Urinary bladder (tissue), 4 donors: Measurements from ENCODE around the gene SEMA3F. TPM values are rescaled to one million over a fixed set of nuclear protein-coding genes. Genes with fewer than 3 reads are reported as not detected.

Source experiments
- DNase-seq: peaks from one replicate; pipeline ENCODE4 v3.0.0-alpha.2; 2015; ENCODE audit errors: extremely low spot score
- H3K27ac ChIP-seq: one replicate; pipeline ENCODE4 v1.5.1; 2013; ENCODE audit warnings: low read depth, mild to moderate bottlenecking, moderate library complexity
- H3K36me3 ChIP-seq: one replicate; pipeline ENCODE4 v1.6.1; 2013; ENCODE audit warnings: mild to moderate bottlenecking, moderate library complexity; ENCODE audit not compliant: insufficient read depth
- H3K4me1 ChIP-seq: one replicate; pipeline ENCODE4 v1.6.1; 2013; ENCODE audit warnings: mild to moderate bottlenecking, moderate library complexity; ENCODE audit not compliant: insufficient read depth
- H3K4me3 ChIP-seq: one replicate; pipeline ENCODE4 v1.5.1; 2013; ENCODE audit warnings: low read depth, low read length
- WGBS: extraction: QIAGEN DNeasy Blood & Tissue Kit; methylation state at CpG from one replicate; pipeline ENCODE4 v1.1.7; 2013; 5-methylcytosine and 5-hydroxymethylcytosine counted together
- polyA plus RNA-seq: library from polyadenylated mRNA; stranded (reverse); fragments of 200-250 nt; gene quantifications from one replicate; pipeline ENCODE4 v1.2.3, GENCODE V29; 2013
- total RNA-seq: library from RNA; depleted of rRNA; stranded (reverse); fragments of >200 nt; gene quantifications from one replicate; pipeline ENCODE4 v1.2.3, GENCODE V29; 2014
- donor health status: healthy with polysubstance abuse.
- donor health status: healthy.

Gene SEMA3F
- total and polyA plus RNA-seq, 2 donors: 10.8 to 35.1 TPM

DNA sequence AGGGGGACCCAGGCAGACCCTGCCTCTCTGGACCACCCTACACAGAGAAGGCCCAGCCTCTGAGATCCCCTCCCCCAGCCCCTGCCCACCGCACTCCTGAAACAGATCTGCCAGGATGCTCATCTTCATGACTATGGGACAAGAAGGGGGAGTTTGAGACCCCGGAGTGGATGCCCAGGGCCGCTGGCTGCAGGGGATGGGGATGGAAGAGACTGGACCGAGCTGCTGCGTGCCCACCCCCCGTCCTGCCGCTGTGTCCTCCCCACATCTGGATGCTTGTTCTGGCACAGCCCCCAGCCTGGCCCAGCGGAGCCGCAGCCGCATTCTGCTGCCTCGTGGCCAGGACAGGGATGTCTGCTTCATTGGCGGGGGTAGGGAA is 30.3 kb upstream of the SEMA3F start:
- WGBS: 26% methylated on average over 12 of the region's 12 CpGs
- Histone ChIP-seq H3K4me1 (no peaks in the 10 kb centered on the region), H3K36me3 (peaks cover 2% of the 10 kb centered on the region), H3K4me3 (no peak overlapping the region), H3K27ac (no peak overlapping the region)
- no peak for DNase-seq

DNA sequence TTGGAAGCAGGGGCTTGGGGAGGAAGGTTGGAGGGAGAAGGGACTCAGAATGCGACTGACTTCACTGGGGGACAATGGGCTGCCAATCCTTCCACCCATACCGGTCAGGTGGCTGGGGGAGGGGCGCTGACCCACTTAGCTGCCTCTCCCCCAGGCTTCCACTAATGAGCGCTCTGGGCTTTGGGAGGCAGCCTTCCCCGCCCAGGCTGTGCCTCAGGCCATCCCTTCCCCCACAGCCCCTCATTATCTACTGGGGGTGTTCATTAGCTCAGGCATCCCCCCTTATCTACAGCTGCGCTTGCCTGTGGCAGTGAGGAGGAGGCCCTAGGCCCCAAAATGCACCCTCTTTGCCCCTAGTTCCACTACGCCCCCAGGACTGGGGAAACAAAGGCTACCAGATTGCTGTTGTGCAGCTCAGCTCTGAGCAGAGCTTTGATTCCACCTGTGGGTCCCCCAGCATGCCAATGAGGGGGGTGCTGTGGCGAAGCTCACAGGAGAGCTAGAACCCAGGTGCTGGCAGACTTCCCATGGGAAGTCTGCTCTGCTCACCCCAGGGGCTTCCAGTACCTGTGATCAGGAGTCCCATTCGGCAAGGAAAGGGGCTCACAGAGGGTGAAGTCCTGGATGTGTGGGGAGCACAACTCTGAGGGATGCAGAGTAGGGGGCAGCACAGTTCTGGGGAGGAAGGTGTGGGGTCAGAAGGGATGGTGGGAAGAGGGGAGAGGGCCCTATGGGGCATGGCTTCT is 29.4 kb upstream of the SEMA3F start:
- H3K4me1 ChIP-seq: no peaks in the 10 kb centered on the region
- H3K4me3 ChIP-seq: no peak overlapping the region
- 58% methylated on average over 9 of the region's 9 CpGs for WGBS
- H3K36me3 ChIP-seq: no peaks in the 10 kb centered on the region
- no peak for DNase-seq
- no peak overlapping the region for H3K27ac ChIP-seq

DNA sequence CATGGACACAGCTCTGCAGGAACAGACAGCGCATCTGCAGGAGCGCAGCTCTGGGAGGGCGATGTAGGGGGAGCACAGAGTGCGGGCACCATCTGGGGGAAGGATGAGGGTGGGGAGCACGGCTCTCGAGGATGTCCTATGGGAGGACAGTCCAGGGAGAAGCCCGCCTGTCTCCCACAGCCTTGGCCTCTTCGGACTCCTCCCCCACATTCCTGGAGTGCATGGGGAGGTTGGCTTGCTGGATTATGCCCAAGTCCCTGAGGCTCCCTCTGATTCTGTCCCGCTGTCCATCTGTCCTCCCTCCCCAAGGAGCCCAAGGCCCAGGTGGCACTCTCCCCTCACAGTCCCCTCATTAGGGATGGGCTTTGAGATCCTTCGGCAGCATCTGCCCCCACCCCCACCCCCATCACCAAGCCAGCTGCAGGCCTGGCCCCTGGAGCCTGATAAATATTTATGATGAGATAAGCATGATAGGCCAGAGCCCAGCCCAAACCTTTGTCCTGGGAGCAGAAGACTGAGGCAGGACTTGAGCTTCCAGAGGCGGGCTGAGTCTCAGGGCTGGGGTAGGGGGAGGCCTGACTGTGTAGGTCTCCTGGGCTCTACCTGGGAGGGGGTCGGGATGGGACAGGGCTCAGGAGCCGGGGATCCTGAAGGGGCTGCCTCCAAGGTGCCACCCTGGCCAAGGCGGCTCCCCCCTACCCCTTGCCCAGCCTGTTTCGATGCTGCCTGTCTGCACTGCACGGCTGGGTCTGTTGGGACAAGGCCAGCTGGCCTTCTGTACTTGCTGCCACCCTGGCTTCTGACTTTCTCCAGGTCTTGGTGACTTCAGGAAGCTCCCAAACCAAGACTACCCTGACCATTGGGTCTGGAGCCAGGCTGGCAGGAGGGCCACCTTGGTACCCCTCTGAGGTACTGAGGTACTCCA is 28.6 kb upstream of the SEMA3F start:
- H3K4me1 ChIP-seq: no peaks in the 10 kb centered on the region
- 54% methylated on average over 16 of the region's 16 CpGs for WGBS
- DNase-seq: no peak
- no peak overlapping the region for H3K4me3 ChIP-seq
- H3K36me3 ChIP-seq: no peaks in the 10 kb centered on the region
- H3K27ac ChIP-seq: no peak overlapping the region

DNA sequence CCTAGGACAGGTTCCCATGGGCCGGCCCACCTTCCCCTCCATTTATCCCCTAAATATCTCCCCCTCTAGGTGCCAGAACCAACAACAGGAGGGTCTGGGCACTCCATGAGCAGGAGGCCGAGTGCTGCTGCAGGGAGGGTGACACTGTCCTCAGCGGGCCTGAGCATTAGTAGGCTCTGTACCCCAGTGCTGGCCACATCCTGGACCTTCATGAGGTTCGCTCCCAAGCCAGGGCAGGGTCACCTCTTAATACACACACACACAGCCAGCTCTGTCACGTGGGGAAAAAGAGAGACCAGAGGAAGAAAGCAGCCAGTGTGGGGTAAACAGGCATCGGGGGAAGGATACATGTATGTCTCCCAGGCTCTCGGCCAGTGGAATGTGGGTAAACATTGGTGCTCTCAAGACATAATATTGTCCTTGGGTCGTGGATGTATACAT is 27.9 kb upstream of the SEMA3F start:
- DNase-seq: no peak
- Histone ChIP-seq H3K4me3 (no peak overlapping the region), H3K4me1 (no peaks in the 10 kb centered on the region), H3K36me3 (no peaks in the 10 kb centered on the region), H3K27ac (no peak overlapping the region)
- WGBS: 82% methylated on average over 8 of the region's 8 CpGs

DNA sequence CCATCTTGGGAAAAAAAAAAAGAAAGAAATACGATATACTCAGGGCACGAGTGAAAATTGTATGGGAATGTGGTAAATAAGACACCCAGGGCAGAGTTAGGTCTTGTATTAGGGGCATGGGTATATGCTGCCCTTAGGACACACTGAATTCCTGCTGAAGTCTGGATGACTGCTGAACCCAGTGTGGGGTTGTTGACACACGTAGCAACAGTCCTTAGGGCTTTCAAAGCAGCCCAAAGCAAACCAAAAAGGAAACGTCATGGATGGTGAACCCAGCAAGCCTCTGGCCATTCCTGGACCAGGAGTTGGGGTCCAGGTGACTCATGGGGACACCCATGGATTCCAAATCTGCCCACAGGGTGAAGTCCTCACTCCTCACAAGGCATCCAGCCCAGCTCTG is 27.1 kb upstream of the SEMA3F start:
- DNase-seq: no peak
- WGBS: 87% methylated on average over 4 of the region's 4 CpGs
- Histone ChIP-seq H3K27ac (no peak overlapping the region), H3K36me3 (no peaks in the 10 kb centered on the region), H3K4me1 (no peaks in the 10 kb centered on the region), H3K4me3 (no peak overlapping the region)

DNA sequence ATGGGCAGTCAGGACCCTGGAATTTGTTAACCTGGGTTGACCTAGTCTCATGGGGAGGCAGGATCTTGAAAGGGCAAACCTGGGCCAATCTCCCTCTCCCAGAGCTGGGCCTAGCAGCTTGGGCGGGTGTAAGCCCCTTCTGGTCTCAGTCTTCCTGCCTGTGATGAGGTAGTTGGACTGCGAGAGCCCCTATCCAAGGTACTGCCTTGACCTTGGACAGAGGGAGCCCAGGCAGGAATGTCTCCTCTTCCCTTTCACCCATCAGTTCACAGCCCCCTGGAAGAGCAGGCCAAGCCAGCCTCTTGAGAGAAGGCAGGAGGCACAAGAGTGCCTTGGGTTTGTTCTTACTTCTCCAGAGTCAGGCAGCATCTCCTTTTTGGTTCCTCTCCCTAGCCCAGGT is 24.7 kb upstream of the SEMA3F start:
- DNase-seq: no peak
- no peak overlapping the region for H3K4me3 ChIP-seq
- no peak overlapping the region for H3K27ac ChIP-seq
- WGBS: 96% methylated on average over 2 of the region's 2 CpGs
- H3K4me1 ChIP-seq: no peaks in the 10 kb centered on the region
- no peaks in the 10 kb centered on the region for H3K36me3 ChIP-seq

DNA sequence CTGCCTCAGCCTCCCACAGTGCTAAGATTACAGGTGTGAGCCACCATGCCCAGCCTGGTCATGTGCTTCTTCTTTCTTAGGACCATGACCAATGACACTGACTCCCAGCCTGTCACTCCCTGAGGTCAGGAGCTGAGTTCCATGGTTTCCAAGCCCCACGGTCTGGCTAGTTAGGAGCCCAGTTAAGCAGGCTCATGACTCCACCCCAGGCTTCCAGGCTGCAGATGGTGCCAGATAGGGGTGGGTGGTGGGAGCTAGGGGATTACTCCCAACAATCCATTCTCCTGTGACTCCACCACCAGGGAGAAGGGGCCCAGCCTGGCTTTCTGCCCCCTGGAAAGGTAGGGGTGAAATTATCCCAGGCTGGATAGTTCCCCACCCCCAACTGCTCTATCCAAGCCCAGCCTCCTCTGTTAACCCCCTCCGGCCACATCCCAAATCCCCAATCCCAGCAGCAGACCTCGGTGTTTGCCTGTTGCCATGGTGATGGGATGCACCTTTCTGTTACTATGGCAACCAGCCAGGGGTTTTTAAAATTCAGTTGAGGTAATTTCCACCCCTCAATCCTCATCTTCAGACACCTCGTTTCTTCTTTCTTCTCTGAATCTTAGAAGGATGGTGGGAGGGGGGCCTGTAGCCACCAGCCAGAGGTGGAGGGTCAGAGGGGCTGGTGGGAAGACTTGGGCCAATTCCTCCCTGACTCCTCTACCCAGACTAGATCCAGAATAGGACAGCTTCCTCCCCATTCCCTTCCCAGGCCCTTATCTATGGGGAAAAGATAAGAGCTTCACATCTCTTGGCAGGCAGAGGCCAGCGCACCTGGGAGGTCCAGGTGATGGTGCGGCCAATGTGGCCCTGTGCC is 22.5 kb upstream of the SEMA3F start:
- Histone ChIP-seq H3K4me1 (no peaks in the 10 kb centered on the region), H3K27ac (no peak overlapping the region), H3K4me3 (no peak overlapping the region), H3K36me3 (no peaks in the 10 kb centered on the region)
- 61% methylated on average over 6 of the region's 6 CpGs for WGBS
- DNase-seq: no peak

DNA sequence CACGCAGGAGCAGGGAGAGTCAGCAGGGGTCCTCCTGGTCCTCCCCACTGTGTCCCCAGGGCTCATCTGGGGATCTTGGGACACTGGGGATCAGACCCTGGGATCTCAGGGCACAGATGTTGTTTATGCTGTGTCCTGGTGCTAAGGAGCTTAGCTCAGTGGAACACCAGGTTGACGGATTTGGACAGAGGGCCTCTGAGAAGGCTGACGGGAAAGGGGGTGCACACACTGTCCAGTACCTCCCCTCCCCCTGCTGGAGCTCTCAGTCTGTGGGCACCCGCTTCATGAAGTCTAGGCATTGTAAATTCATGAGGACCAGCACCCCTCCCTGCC is 21.9 kb upstream of the SEMA3F start:
- DNase-seq: no peak
- 74% methylated on average over 4 of the region's 4 CpGs for WGBS
- Histone ChIP-seq H3K36me3 (no peaks in the 10 kb centered on the region), H3K27ac (no peak overlapping the region), H3K4me3 (no peak overlapping the region), H3K4me1 (no peaks in the 10 kb centered on the region)

DNA sequence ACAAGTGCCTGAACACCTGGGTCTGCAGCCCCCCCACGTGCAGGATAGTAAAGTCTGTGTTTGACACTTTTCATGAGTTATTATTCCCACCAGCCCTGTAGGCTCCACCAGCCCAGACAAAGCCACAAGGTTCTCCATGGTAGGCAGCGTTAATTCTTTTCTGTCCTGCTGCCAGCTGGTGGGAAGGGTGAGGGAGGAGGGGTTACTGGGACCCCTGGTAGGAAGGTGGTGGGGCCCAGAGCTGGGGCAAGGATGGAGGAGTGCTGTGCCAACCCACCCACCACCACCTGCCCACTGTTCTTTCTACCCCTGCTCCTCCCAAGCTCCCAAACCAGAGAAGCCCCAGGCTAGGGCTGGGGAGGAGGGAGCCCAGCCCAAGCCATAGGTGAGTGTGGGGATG is 20.8 kb upstream of the SEMA3F start:
- no peak overlapping the region for H3K27ac ChIP-seq
- 58% methylated on average over 2 of the region's 2 CpGs for WGBS
- no peak overlapping the region for H3K4me3 ChIP-seq
- no peaks in the 10 kb centered on the region for H3K36me3 ChIP-seq
- no peak for DNase-seq
- H3K4me1 ChIP-seq: no peaks in the 10 kb centered on the region

DNA sequence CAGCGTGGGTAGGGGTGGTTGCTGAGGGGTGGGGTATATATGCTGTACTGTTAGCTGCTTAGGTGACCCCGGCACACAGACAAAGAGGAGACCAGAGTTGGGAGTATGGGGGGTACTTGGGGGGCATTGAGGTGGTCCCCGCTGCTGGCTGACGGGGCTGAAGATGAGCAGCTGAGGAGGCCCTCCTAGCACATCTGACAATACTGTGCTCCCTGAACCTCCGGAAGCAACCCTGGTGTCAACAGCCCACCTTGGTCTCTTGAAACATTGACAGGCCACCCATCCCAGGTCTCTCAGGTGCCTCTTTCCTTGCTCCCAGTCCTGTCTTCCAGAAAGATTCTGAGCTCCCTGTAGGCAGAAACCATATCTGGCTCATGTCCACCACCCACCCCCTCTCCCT is 19.2 kb upstream of the SEMA3F start:
- no peaks in the 10 kb centered on the region for H3K36me3 ChIP-seq
- no peak overlapping the region for H3K4me3 ChIP-seq
- H3K4me1 ChIP-seq: no peaks in the 10 kb centered on the region
- 90% methylated on average over 5 of the region's 5 CpGs for WGBS
- no peak overlapping the region for H3K27ac ChIP-seq
- DNase-seq: no peak

DNA sequence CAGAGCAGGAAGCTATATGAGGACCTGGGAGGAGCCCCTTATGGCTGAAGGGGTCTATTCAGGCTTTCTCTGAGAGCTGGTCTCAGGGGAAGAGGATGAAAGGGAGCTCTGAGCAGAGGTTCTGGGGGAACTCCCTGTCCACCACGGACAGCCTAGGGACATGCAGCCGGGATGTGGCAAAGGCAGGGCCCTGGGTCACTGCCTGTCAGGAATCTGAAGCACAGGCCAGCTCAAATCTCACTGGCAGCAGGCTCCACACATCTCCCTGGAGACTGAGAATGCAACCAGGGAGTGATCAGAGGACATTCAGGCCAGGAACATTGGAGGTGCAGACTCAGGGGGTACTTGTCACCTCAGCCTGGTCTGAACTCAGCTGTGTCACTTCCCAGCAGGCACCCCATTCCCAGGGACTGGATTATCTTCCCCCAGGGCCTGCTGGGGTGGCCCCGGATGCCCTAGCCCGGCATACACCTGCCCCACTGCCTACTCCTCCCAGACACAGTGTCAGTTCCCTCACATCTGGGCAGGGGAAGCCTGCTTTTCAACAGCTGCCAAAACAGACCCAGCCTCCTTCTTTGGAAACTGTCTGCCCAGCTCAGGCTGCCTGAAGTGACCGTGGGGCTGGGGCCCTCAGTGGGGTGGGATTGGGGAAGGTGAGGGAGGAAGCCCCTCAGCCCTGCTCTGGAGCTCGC is 18.3 kb upstream of the SEMA3F start:
- WGBS: 74% methylated on average over 6 of the region's 6 CpGs
- H3K4me3 ChIP-seq: no peak overlapping the region

DNA sequence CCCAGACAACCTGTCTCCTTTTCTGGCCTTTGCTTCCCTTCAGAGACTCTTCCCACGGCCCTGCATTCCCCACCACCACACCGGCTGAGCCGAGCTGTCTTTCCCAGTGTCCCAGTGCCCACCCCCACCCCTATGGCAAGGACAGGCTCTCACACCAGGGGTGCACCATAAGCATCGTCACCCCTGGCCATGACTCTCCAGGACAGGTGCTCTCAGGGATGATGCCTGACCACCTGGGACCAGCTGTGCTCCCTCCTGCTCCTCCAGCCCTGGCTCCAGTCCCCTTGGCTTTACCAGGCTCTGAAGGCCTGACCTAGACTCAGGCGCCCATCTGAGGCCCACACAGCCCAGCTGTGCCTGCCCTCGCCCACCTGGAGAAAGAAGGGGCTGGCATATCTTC is 17.6 kb upstream of the SEMA3F start:
- 90% methylated on average over 6 of the region's 6 CpGs for WGBS
- DNase-seq: no peak
- H3K27ac ChIP-seq: no peak overlapping the region
- H3K36me3 ChIP-seq: no peaks in the 10 kb centered on the region
- no peaks in the 10 kb centered on the region for H3K4me1 ChIP-seq
- no peak overlapping the region for H3K4me3 ChIP-seq

More for the DNA sequence above, 18.3 kb upstream of the SEMA3F start:
- no peaks in the 10 kb centered on the region for H3K4me1 ChIP-seq
- no peak for DNase-seq
- H3K27ac ChIP-seq: no peak overlapping the region
- H3K36me3 ChIP-seq: no peaks in the 10 kb centered on the region
